Chondrocyte (in vitro differentiated cells): ENCODE measurements around the gene RAB7B. TPM values are rescaled to one million over a fixed set of nuclear protein-coding genes. Genes with fewer than 3 reads are reported as not detected.

ENCODE experiments used
- DNase-seq: peaks from one replicate; pipeline ENCODE4 v3.0.0; 2021; ENCODE audit warnings: mixed read lengths, low spot score
- H3K27ac Mint-ChIP-seq: one replicate; pipeline ENCODE4 v1.8.0; 2021; ENCODE audit warnings: mild to moderate bottlenecking, moderate library complexity, mixed read lengths; ENCODE audit not compliant: unreplicated experiment
- H3K27me3 Mint-ChIP-seq: 2 replicates; pipeline ENCODE4 v1.8.0; 2021; ENCODE audit warnings: low read depth, mixed read lengths
- H3K36me3 Mint-ChIP-seq: 2 replicates; pipeline ENCODE4 v1.8.0; 2021; ENCODE audit warnings: low read depth, mixed read lengths
- H3K4me1 Mint-ChIP-seq: 2 replicates; pipeline ENCODE4 v1.8.0; 2021; ENCODE audit warnings: low read depth, mild to moderate bottlenecking, mixed read lengths
- H3K4me3 Mint-ChIP-seq: one replicate; pipeline ENCODE4 v1.8.0; 2021; ENCODE audit warnings: mild to moderate bottlenecking, moderate library complexity, mixed read lengths; ENCODE audit not compliant: unreplicated experiment
- H3K9me3 Mint-ChIP-seq: 2 replicates; pipeline ENCODE4 v1.8.0; 2021; ENCODE audit warnings: low read depth, mixed read lengths
- CTCF ChIP-seq: fragments of 200-600 bp; sonication (generic); IDR thresholded peaks from 2 replicates; pipeline ENCODE4 v1.5.0; 2021; ENCODE audit warnings: antibody characterized with exemption, mild to moderate bottlenecking, moderate library complexity
- total RNA-seq: library from RNA; stranded (reverse); gene quantifications from 3 replicates; pipeline ENCODE4 v1.2.1, GENCODE V29; 2021

Gene RAB7B
- total RNA-seq, 1 donor from 2014 or later, result 4.5 TPM

GRCh38 chr1:205942631-205943159 lies 60.5 kb downstream of the RAB7B start:
- no peak for DNase-seq
- Mint-ChIP-seq H3K27ac (no peak overlapping the region), H3K9me3 (no peaks in the 10 kb centered on the region), H3K4me3 (no peak overlapping the region), H3K4me1 (no peaks in the 10 kb centered on the region), H3K27me3 (peaks cover 52% of the 10 kb centered on the region), H3K36me3 (no peaks in the 10 kb centered on the region)
- no peak for TF ChIP-seq CTCF

GRCh38 chr1:205940710-205941109 lies 62.5 kb downstream of the RAB7B start:
- no peak for TF ChIP-seq CTCF
- Mint-ChIP-seq H3K4me3 (no peak overlapping the region), H3K27me3 (peaks cover 37% of the 10 kb centered on the region), H3K36me3 (no peaks in the 10 kb centered on the region), H3K9me3 (no peaks in the 10 kb centered on the region), H3K4me1 (peaks cover 8% of the 10 kb centered on the region), H3K27ac (no peak overlapping the region)
- no peak for DNase-seq

GRCh38 chr1:205939690-205940330 lies 63.4 kb downstream of the RAB7B start:
- no peak overlapping the region for H3K4me3 Mint-ChIP-seq
- no peak overlapping the region for H3K27ac Mint-ChIP-seq
- DNase-seq, result no peak
- no peaks in the 10 kb centered on the region for H3K9me3 Mint-ChIP-seq
- no peak for TF ChIP-seq CTCF
- no peaks in the 10 kb centered on the region for H3K36me3 Mint-ChIP-seq
- peaks cover 8% of the 10 kb centered on the region for H3K4me1 Mint-ChIP-seq
- peaks cover 28% of the 10 kb centered on the region for H3K27me3 Mint-ChIP-seq

- Mint-ChIP-seq H3K9me3 (no peaks in the 10 kb centered on the region), H3K4me1 (peaks cover 13% of the 10 kb centered on the region), H3K27ac (no peak overlapping the region), H3K36me3 (no peaks in the 10 kb centered on the region), H3K4me3 (no peak overlapping the region), H3K27me3 (peaks cover 18% of the 10 kb centered on the region)
- no peak for DNase-seq
- TF ChIP-seq CTCF, result no peak
Measured at GRCh38 chr1:205938682-205939081, 64.5 kb downstream of the RAB7B start.

- no peak for TF ChIP-seq CTCF
- Mint-ChIP-seq H3K36me3 (no peaks in the 10 kb centered on the region), H3K4me3 (no peak overlapping the region), H3K9me3 (no peaks in the 10 kb centered on the region), H3K4me1 (peaks cover 15% of the 10 kb centered on the region), H3K27me3 (peaks cover 8% of the 10 kb centered on the region), H3K27ac (no peak overlapping the region)
- no peak for DNase-seq
Measured at GRCh38 chr1:205936846-205937586, 66.2 kb downstream of the RAB7B start.
